Measurements from ENCODE around the gene PRDM5. TPM values are rescaled to one million over a fixed set of nuclear protein-coding genes. Genes with fewer than 3 reads are reported as not detected.

PRDM5 gene
- total RNA-seq, 1 experiment from 2014 or later = 7.1 TPM

GRCh38 chr4:120847019-120847582 is 75.4 kb downstream of the PRDM5 start:
- H3K27ac ChIP-seq (ENCODE audit: low read depth, low read length, poor library complexity, severe bottlenecking) = no peak overlapping the region
- no peaks in the 10 kb centered on the region for H3K4me1 ChIP-seq (ENCODE audit: insufficient read depth, low read length, poor library complexity, severe bottlenecking)
- no TSS peak for BruUV-seq (replicated peaks)
- no peak for DNase-seq (ENCODE audit: low spot score)
- intact Hi-C loops (cut with micrococcal nuclease; ENCODE audit: unreplicated experiment) = no loop called here
- ChIA-PET CTCF (no interaction called here), POLR2A (ENCODE audit: low non-redundant PET) (no interaction called here)
- no peaks in the 10 kb centered on the region for H3K9me3 ChIP-seq (ENCODE audit: low read depth, low read length, poor library complexity, severe bottlenecking)
- H3K4me3 ChIP-seq (ENCODE audit: low read depth, low read length, poor library complexity, severe bottlenecking) = no peak overlapping the region
- H3K27me3 ChIP-seq (replicated peaks; ENCODE audit: insufficient read depth, low read depth, low read length, poor library complexity) = no peaks in the 10 kb centered on the region
- TF ChIP-seq EZH2 (IDR thresholded peaks at IDR 0.05; ENCODE audit: borderline replicate concordance, low read depth, low read length, poor library complexity, severe bottlenecking) (no peak), CTCF (conservative IDR thresholded peaks at IDR 0.05; ENCODE audit: low read depth, low read length) (no peak)
- no peaks in the 10 kb centered on the region for H3K36me3 ChIP-seq (ENCODE audit: insufficient read depth, low read length, poor library complexity, severe bottlenecking)

- TF ChIP-seq CTCF (conservative IDR thresholded peaks at IDR 0.05; ENCODE audit: low read depth, low read length) = no peak
- TF ChIP-seq EZH2 (IDR thresholded peaks at IDR 0.05; ENCODE audit: borderline replicate concordance, low read depth, low read length, poor library complexity, severe bottlenecking) = no peak
- no peaks in the 10 kb centered on the region for H3K9me3 ChIP-seq (ENCODE audit: low read depth, low read length, poor library complexity, severe bottlenecking)
- intact Hi-C loops (cut with micrococcal nuclease; ENCODE audit: unreplicated experiment) = no loop called here
- H3K4me3 ChIP-seq (ENCODE audit: low read depth, low read length, poor library complexity, severe bottlenecking) = no peak overlapping the region
- no peak for DNase-seq (ENCODE audit: low spot score)
- H3K4me1 ChIP-seq (ENCODE audit: insufficient read depth, low read length, poor library complexity, severe bottlenecking) = no peaks in the 10 kb centered on the region
- no TSS peak for BruUV-seq (replicated peaks)
- no peaks in the 10 kb centered on the region for H3K36me3 ChIP-seq (ENCODE audit: insufficient read depth, low read length, poor library complexity, severe bottlenecking)
- ChIA-PET CTCF (no interaction called here), POLR2A (ENCODE audit: low non-redundant PET) (no interaction called here)
- no peak overlapping the region for H3K27ac ChIP-seq (ENCODE audit: low read depth, low read length, poor library complexity, severe bottlenecking)
- H3K27me3 ChIP-seq (replicated peaks; ENCODE audit: insufficient read depth, low read depth, low read length, poor library complexity) = no peaks in the 10 kb centered on the region
These were observed 78.0 kb downstream of the PRDM5 start for GRCh38 chr4:120844528-120844921.

GRCh38 chr4:120843849-120844527 is 78.5 kb downstream of the PRDM5 start:
- peak; percentile 50 for DNase-seq (ENCODE audit: low spot score)
- BruUV-seq (replicated peaks) = no TSS peak
- intact Hi-C loops (cut with micrococcal nuclease; ENCODE audit: unreplicated experiment) = no loop called here
- H3K27me3 ChIP-seq (replicated peaks; ENCODE audit: insufficient read depth, low read depth, low read length, poor library complexity) = no peaks in the 10 kb centered on the region
- no peaks in the 10 kb centered on the region for H3K4me1 ChIP-seq (ENCODE audit: insufficient read depth, low read length, poor library complexity, severe bottlenecking)
- ChIA-PET POLR2A (ENCODE audit: low non-redundant PET) (no interaction called here), CTCF (no interaction called here)
- no peak overlapping the region for H3K4me3 ChIP-seq (ENCODE audit: low read depth, low read length, poor library complexity, severe bottlenecking)
- peak; percentile 58 for TF ChIP-seq CTCF (conservative IDR thresholded peaks at IDR 0.05; ENCODE audit: low read depth, low read length)
- TF ChIP-seq EZH2 (IDR thresholded peaks at IDR 0.05; ENCODE audit: borderline replicate concordance, low read depth, low read length, poor library complexity, severe bottlenecking) = no peak
- no peaks in the 10 kb centered on the region for H3K9me3 ChIP-seq (ENCODE audit: low read depth, low read length, poor library complexity, severe bottlenecking)
- no peaks in the 10 kb centered on the region for H3K36me3 ChIP-seq (ENCODE audit: insufficient read depth, low read length, poor library complexity, severe bottlenecking)
- no peak overlapping the region for H3K27ac ChIP-seq (ENCODE audit: low read depth, low read length, poor library complexity, severe bottlenecking)

Data from A673 (cell line).